IMR-90 (cell line): ENCODE data around the gene USP17L27. TPM values are rescaled to one million over a fixed set of nuclear protein-coding genes. Genes with fewer than 3 reads are reported as not detected.
"Not testable (repeated sequence)": the region's sequence is repeated elsewhere in the genome, so short reads cannot be mapped to it uniquely, and the experiment has no call there.

Experiments
- ATAC-seq: fragments of 200-7000 bp; cut with Tn5 transposase; 2 replicates; pipeline ENCODE4 v1.9.1; 2020; ENCODE audit warnings: low read depth, mild to moderate bottlenecking, moderate library complexity
- BruUV-seq: library from RNA; stranded (reverse); fragments of 400-500 nt; replicated peaks from 2 replicates; lab custom pipeline; 2021; lab: Mats Ljungman, UMichigan
- CTCF ChIA-PET: fragments of 300-600 bp; formaldehyde crosslinking; extraction: SDS; loops from one replicate; lab custom pipeline; 2021; ENCODE audit warnings: antibody characterized with exemption; lab: Yijun Ruan, JAX
- POLR2A ChIA-PET: fragments of 300-600 bp; sonication (Branson Sonifier 250); formaldehyde crosslinking; loops from one replicate; lab custom pipeline; 2022; ENCODE audit warnings: antibody characterized with exemption; ENCODE audit not compliant: unreplicated experiment; lab: Charles Lee
- DNase-seq: peaks from one replicate; pipeline ENCODE4 v3.0.0; 2013
- H2AFZ ChIP-seq: replicated peaks from 2 replicates; pipeline ENCODE3; 2013; ENCODE audit warnings: low read length, mild to moderate bottlenecking; ENCODE audit not compliant: poor library complexity
- H2AK5ac ChIP-seq: 2 replicates; pipeline ENCODE4 v1.6.1; 2013; ENCODE audit warnings: low read depth, low read length, inconsistent platforms
- H2AK9ac ChIP-seq: replicated peaks from 2 replicates; pipeline ENCODE3; 2013; ENCODE audit warnings: mild to moderate bottlenecking, low read depth, low read length, moderate library complexity; ENCODE audit not compliant: poor library complexity
- H2BK120ac ChIP-seq: 2 replicates; pipeline ENCODE4 v1.6.1; 2013; ENCODE audit warnings: low read depth, low read length, inconsistent platforms
- H2BK15ac ChIP-seq: 3 replicates; pipeline ENCODE4 v1.6.1; 2013; ENCODE audit warnings: low read depth, low read length, inconsistent platforms
- H2BK20ac ChIP-seq: 2 replicates; pipeline ENCODE4 v1.6.1; 2013; ENCODE audit warnings: low read depth, mild to moderate bottlenecking, inconsistent platforms, low read length, moderate library complexity
- H2BK5ac ChIP-seq: 2 replicates; pipeline ENCODE4 v1.6.1; 2013; ENCODE audit warnings: mild to moderate bottlenecking, low read depth, low read length, inconsistent platforms; ENCODE audit not compliant: poor library complexity, severe bottlenecking
- H3K14ac ChIP-seq: replicated peaks from 2 replicates; pipeline ENCODE4 v1.6.1; 2013; ENCODE audit warnings: low read depth, low read length, inconsistent platforms
- H3K18ac ChIP-seq: 2 replicates; pipeline ENCODE4 v1.6.1; 2013; ENCODE audit warnings: low read depth, low read length, control low read depth
- H3K23ac ChIP-seq: 2 replicates; pipeline ENCODE4 v1.6.1; 2013; ENCODE audit warnings: low read depth, low read length, inconsistent platforms
- H3K27ac ChIP-seq: 2 replicates; pipeline ENCODE4 v1.5.1; 2013; ENCODE audit warnings: mild to moderate bottlenecking, control low read depth, low read length; ENCODE audit not compliant: insufficient read depth
- H3K27me3 ChIP-seq: 2 replicates; pipeline ENCODE4 v1.6.1; 2013; ENCODE audit warnings: low read length; ENCODE audit not compliant: control insufficient read depth, insufficient read depth
- H3K36me3 ChIP-seq: 2 replicates; pipeline ENCODE4 v1.6.1; 2013; ENCODE audit warnings: low read length, mixed read lengths; ENCODE audit not compliant: control insufficient read depth, insufficient read depth
- H3K4ac ChIP-seq: 2 replicates; pipeline ENCODE4 v1.6.1; 2013; ENCODE audit warnings: low read depth, low read length, inconsistent platforms
- H3K4me1 ChIP-seq: 2 replicates; pipeline ENCODE4 v1.6.1; 2013; ENCODE audit warnings: low read length, mixed read lengths; ENCODE audit not compliant: control insufficient read depth, insufficient read depth
- H3K4me2 ChIP-seq: 2 replicates; pipeline ENCODE4 v1.6.1; 2013; ENCODE audit warnings: low read depth, mild to moderate bottlenecking, control low read depth, low read length, moderate library complexity
- H3K4me3 ChIP-seq: 2 replicates; pipeline ENCODE4 v1.5.1; 2013; ENCODE audit warnings: low read depth, mild to moderate bottlenecking, control low read depth, low read length, moderate library complexity; ENCODE audit not compliant: insufficient read depth
- H3K56ac ChIP-seq: 2 replicates; pipeline ENCODE4 v1.6.1; 2013; ENCODE audit warnings: low read length, inconsistent platforms; ENCODE audit not compliant: insufficient read depth; ENCODE audit errors: extremely low read depth
- H3K79me1 ChIP-seq, 2 experiments: 2 replicates each; pipeline ENCODE4 v1.6.1; 2013; ENCODE audit warnings: low read length in 2 of 2, inconsistent platforms in 1 of 2, low read depth in 1 of 2
- H3K9ac ChIP-seq: 2 replicates; pipeline ENCODE4 v1.6.1; 2013; ENCODE audit warnings: low read depth, low read length, control low read depth
- H3K9me1 ChIP-seq: 2 replicates; pipeline ENCODE4 v1.6.1; 2013; ENCODE audit warnings: low read length, inconsistent platforms; ENCODE audit not compliant: insufficient read depth
- H3K9me3 ChIP-seq: 2 replicates; pipeline ENCODE4 v1.6.1; 2013; ENCODE audit warnings: low read length; ENCODE audit not compliant: control insufficient read depth, insufficient read depth
- H4K20me1 ChIP-seq: 2 replicates; pipeline ENCODE4 v1.6.1; 2013; ENCODE audit warnings: low read length, inconsistent platforms; ENCODE audit not compliant: insufficient read depth
- H4K5ac ChIP-seq: 2 replicates; pipeline ENCODE4 v1.6.1; 2013; ENCODE audit warnings: mild to moderate bottlenecking, low read depth, low read length, control low read depth
- H4K8ac ChIP-seq, 2 experiments: 2 replicates each; pipeline ENCODE4 v1.6.1; 2013; ENCODE audit warnings: low read depth in 2 of 2, low read length in 2 of 2, control low read depth in 1 of 2, inconsistent platforms in 1 of 2
- H4K91ac ChIP-seq: 2 replicates; pipeline ENCODE4 v1.6.1; 2013; ENCODE audit warnings: low read depth, low read length, inconsistent platforms; ENCODE audit not compliant: insufficient read depth
- WGBS, 2 experiments: methylation state at CpG; one replicate each; pipeline versions ENCODE4 v1.1.5 to v1.1.7; 2013; ENCODE audit warnings: missing lambda C conversion rate in 2 of 2; ENCODE audit not compliant: insufficient read length in 1 of 2; ENCODE audit errors: extremely low coverage in 2 of 2; 5-methylcytosine and 5-hydroxymethylcytosine counted together
- dilution Hi-C: fragments of 300-500 bp; cut with HindIII; formaldehyde crosslinking; loops from one replicate; pipeline ENCODE4 v1.14.3; 2018; ENCODE audit warnings: low sequenced_read_pairs; ENCODE audit not compliant: unreplicated experiment
- in situ Hi-C: fragments of 300-500 bp; cut with MboI; formaldehyde crosslinking; loops from 3 replicates; pipeline ENCODE4 v1.14.3; 2019; ENCODE audit warnings: low sequenced_read_pairs, inconsistent platforms, mixed read lengths
- intact Hi-C: fragments of 100-400 bp; cut with micrococcal nuclease; formaldehyde crosslinking; loops from 2 replicates; pipeline ENCODE4 v1.10.0; 2022
- polyA plus RNA-seq, 3 experiments: library from polyadenylated mRNA; depleted of rRNA; stranded (reverse); fragments of >200 nt; gene quantifications; 2 replicates each; pipeline ENCODE4 v1.2.3, GENCODE V29; 2012; ENCODE audit warnings: low replicate concordance in 1 of 3
- total RNA-seq: library from RNA; depleted of rRNA; stranded (reverse); fragments of >200 nt; gene quantifications from 2 replicates; pipeline ENCODE4 v1.2.3, GENCODE V29; 2012

Gene USP17L27
- total and polyA plus RNA-seq, 2 of the 4 experiments (the other 2 are of a cell fraction) = not detected

- H2AFZ ChIP-seq, H3K36me3 ChIP-seq, H2BK5ac ChIP-seq, POLR2A ChIA-PET, H3K9me1 ChIP-seq, H3K27me3 ChIP-seq, H4K91ac ChIP-seq, H3K9me3 ChIP-seq, H2AK5ac ChIP-seq, ATAC-seq, H3K14ac ChIP-seq, H3K4me3 ChIP-seq, in situ Hi-C loops, H4K5ac ChIP-seq, H3K4ac ChIP-seq, H3K23ac ChIP-seq, H3K9ac ChIP-seq, H4K20me1 ChIP-seq, dilution Hi-C loops, H3K56ac ChIP-seq, BruUV-seq, H2BK120ac ChIP-seq, H3K18ac ChIP-seq, H3K4me2 ChIP-seq, H4K8ac ChIP-seq, H3K27ac ChIP-seq, H3K79me1 ChIP-seq, H3K4me1 ChIP-seq, H2BK20ac ChIP-seq, H2AK9ac ChIP-seq, DNase-seq, H2BK15ac ChIP-seq, intact Hi-C loops: not testable (repeated sequence)
- CTCF ChIA-PET = interaction anchor here (0.7 kb wide), 1 partner anchor 1537 kb away, joined by 3 read pairs; no protein-coding TSS in a partner anchor
- WGBS, 2 experiments = no CpG with 5 or more reads among the region's 1 CpG
Measured at GRCh38 chr4:9379881-9380280, 35.9 kb downstream of the USP17L27 start.

GRCh38 chr4:9381012-9381534 lies 37.1 kb downstream of the USP17L27 start:
- H3K9me3 ChIP-seq, H2AK5ac ChIP-seq, H3K79me1 ChIP-seq, H3K4me1 ChIP-seq, H2BK15ac ChIP-seq, H2BK120ac ChIP-seq, H2BK5ac ChIP-seq, H2AK9ac ChIP-seq, POLR2A ChIA-PET, H3K4me2 ChIP-seq, BruUV-seq, H4K8ac ChIP-seq, intact Hi-C loops, H3K9ac ChIP-seq, H3K23ac ChIP-seq, H4K91ac ChIP-seq, ATAC-seq, H3K27ac ChIP-seq, H3K9me1 ChIP-seq, DNase-seq, H2BK20ac ChIP-seq, H4K5ac ChIP-seq, H3K56ac ChIP-seq, H2AFZ ChIP-seq, H3K36me3 ChIP-seq, H3K14ac ChIP-seq, in situ Hi-C loops, CTCF ChIA-PET, dilution Hi-C loops, H3K4ac ChIP-seq, H4K20me1 ChIP-seq, H3K27me3 ChIP-seq, H3K18ac ChIP-seq: not testable (repeated sequence)
- H3K4me3 ChIP-seq = peak overlapping the region; percentile 18; the same call in 1 of the 2 replicates
- WGBS, 2 experiments = 80% methylated on average over 5 of the region's 36 CpGs; no CpG with 5 or more reads in 1 of the 2 experiments
